ENCODE data around the gene YIPF5.

YIPF5 gene

GRCh38 chr5:144142824-144143162, 27.7 kb downstream of the YIPF5 start:
- intact Hi-C loops (cut with DNase I; ENCODE audit: low total_unique reads), result loop anchor here (10.0 kb wide), 1 partner anchor 308 kb away; no protein-coding TSS in a partner anchor
- no peaks in the 10 kb centered on the region for H3K27me3 ChIP-seq
- H3K4me1 ChIP-seq, result peaks cover 0 to 10% (median 0%) of the 10 kb centered on the region in 4 donors
- H3K4me3 ChIP-seq, result no peak overlapping the region
- no peak for DNase-seq
- no peaks in the 10 kb centered on the region for H3K36me3 ChIP-seq
- no peaks in the 10 kb centered on the region for H3K9me3 ChIP-seq
- no peak overlapping the region for H3K27ac ChIP-seq
- TF ChIP-seq, protein P1, sequence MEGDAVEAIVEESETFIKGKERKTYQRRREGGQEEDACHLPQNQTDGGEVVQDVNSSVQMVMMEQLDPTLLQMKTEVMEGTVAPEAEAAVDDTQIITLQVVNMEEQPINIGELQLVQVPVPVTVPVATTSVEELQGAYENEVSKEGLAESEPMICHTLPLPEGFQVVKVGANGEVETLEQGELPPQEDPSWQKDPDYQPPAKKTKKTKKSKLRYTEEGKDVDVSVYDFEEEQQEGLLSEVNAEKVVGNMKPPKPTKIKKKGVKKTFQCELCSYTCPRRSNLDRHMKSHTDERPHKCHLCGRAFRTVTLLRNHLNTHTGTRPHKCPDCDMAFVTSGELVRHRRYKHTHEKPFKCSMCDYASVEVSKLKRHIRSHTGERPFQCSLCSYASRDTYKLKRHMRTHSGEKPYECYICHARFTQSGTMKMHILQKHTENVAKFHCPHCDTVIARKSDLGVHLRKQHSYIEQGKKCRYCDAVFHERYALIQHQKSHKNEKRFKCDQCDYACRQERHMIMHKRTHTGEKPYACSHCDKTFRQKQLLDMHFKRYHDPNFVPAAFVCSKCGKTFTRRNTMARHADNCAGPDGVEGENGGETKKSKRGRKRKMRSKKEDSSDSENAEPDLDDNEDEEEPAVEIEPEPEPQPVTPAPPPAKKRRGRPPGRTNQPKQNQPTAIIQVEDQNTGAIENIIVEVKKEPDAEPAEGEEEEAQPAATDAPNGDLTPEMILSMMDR (IDR thresholded peaks at IDR 0.05), result no peak

- Histone ChIP-seq H3K36me3 (no peaks in the 10 kb centered on the region), H3K27ac (no peak overlapping the region)
- DNase-seq, result no peak
Measured at GRCh38 chr5:144142139-144142823, 28.2 kb downstream of the YIPF5 start.

DNA sequence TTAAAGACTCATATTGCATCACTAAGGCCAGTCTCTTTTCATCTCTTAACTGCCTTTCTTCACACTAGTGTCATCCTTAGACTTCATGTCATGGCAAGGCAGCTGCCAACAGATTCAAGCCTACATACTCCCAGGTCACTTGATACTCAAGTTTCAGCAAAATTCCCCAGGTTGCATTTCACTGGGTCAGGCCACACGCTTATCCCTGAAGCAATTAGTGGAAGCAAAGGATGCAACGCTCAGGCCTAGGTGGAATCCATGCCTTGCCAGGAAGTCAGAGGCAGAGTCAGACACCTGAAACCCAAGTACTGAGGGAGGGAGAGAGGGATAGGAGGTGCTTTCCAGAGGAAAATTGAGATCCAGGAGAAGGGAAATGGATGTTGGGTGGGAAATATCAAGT, 28.9 kb downstream of the YIPF5 start:
- TF ChIP-seq, protein P1 (IDR thresholded peaks at IDR 0.05), result no peak
- no peak overlapping the region for H3K27ac ChIP-seq
- no peak overlapping the region for H3K4me3 ChIP-seq
- DNase-seq, result no peak
- no peaks in the 10 kb centered on the region for H3K27me3 ChIP-seq
- intact Hi-C loops (cut with DNase I; ENCODE audit: low total_unique reads), result loop anchor here (10.0 kb wide), 1 partner anchor 307 kb away; no protein-coding TSS in a partner anchor
- H3K9me3 ChIP-seq, result no peaks in the 10 kb centered on the region
- H3K36me3 ChIP-seq, result no peaks in the 10 kb centered on the region
- H3K4me1 ChIP-seq, result peaks cover 0 to 10% (median 0%) of the 10 kb centered on the region in 4 donors

More at GRCh38 chr5:144142139-144142823, 28.2 kb downstream of the YIPF5 start:
- TF ChIP-seq, protein P1 (IDR thresholded peaks at IDR 0.05), result peak; percentile 54 to 56
- Histone ChIP-seq H3K27me3 (no peaks in the 10 kb centered on the region), H3K4me3 (no peak overlapping the region), H3K9me3 (no peaks in the 10 kb centered on the region), H3K4me1 (peaks cover 0 to 10% (median 0%) of the 10 kb centered on the region in 4 donors)
- intact Hi-C loops (cut with DNase I; ENCODE audit: low total_unique reads), result loop anchor here (10.0 kb wide), 1 partner anchor 307 kb away; no protein-coding TSS in a partner anchor

- Histone ChIP-seq H3K4me1 (peaks cover 0 to 10% (median 0%) of the 10 kb centered on the region in 4 donors), H3K4me3 (no peak overlapping the region), H3K36me3 (no peaks in the 10 kb centered on the region), H3K27ac (no peak overlapping the region), H3K27me3 (no peaks in the 10 kb centered on the region), H3K9me3 (no peaks in the 10 kb centered on the region)
- TF ChIP-seq, protein P1 (IDR thresholded peaks at IDR 0.05), result no peak
- DNase-seq, result no peak
- intact Hi-C loops (cut with DNase I; ENCODE audit: low total_unique reads), result no loop called here
Measured at GRCh38 chr5:144139586-144139985, 30.9 kb downstream of the YIPF5 start.

GRCh38 chr5:144135113-144135762, 35.2 kb downstream of the YIPF5 start:
- Histone ChIP-seq H3K27me3 (no peaks in the 10 kb centered on the region), H3K27ac (no peak overlapping the region)
- intact Hi-C loops (cut with DNase I; ENCODE audit: low total_unique reads), result no loop called here

More at GRCh38 chr5:144135113-144135762, 35.2 kb downstream of the YIPF5 start:
- DNase-seq, result no peak
- H3K4me3 ChIP-seq, result no peak overlapping the region
- H3K9me3 ChIP-seq, result no peaks in the 10 kb centered on the region
- H3K4me1 ChIP-seq, result peaks cover 0 to 6% (median 0%) of the 10 kb centered on the region in 4 donors
- no peaks in the 10 kb centered on the region for H3K36me3 ChIP-seq
- TF ChIP-seq, protein P1 (IDR thresholded peaks at IDR 0.05), result no peak
